ENCODE data around the gene CTNS. TPM values are rescaled to one million over a fixed set of nuclear protein-coding genes. Genes with fewer than 3 reads are reported as not detected.
A peak's percentile ranks its signal among the peaks of the same experiment; 100 is the strongest.

CTNS gene
- total and polyA plus RNA-seq, 2 of the 13 experiments (the other 11 are each of a cell fraction or from before 2014, with no cell fraction given) = 9.5 to 13.7 TPM

GRCh38 chr17:3667366-3668278, 31.1 kb downstream of the CTNS start (continued):
- TF ChIP-seq SIN3A (IDR thresholded peaks at IDR 0.05; ENCODE audit: borderline replicate concordance, low read depth, low read length) (peak; percentile 84; the same call in 1 of the 2 replicates), STAT6 (CRISPR knock-in tag; IDR thresholded peaks at IDR 0.05; ENCODE audit: borderline replicate concordance) (0 out of 2 replicates have a peak, but pooled peaks have one; percentile 28), KAT8 (CRISPR knock-in tag; IDR thresholded peaks at IDR 0.05) (peak; percentile 66), PHF20 (CRISPR knock-in tag; IDR thresholded peaks at IDR 0.05) (peak; percentile 80), ARID5B (CRISPR knock-in tag; IDR thresholded peaks at IDR 0.05) (peak; percentile 53), ZNF710 (CRISPR knock-in tag; IDR thresholded peaks at IDR 0.05; ENCODE audit: borderline replicate concordance) (peak; percentile 13; the same call in 1 of the 2 replicates), SAP130 (CRISPR knock-in tag; IDR thresholded peaks at IDR 0.05; ENCODE audit: low read depth) (peak; percentile 83), SMYD3 (CRISPR knock-in tag; IDR thresholded peaks at IDR 0.05) (peak; percentile 90; the same call in 1 of the 2 replicates), KDM4B (CRISPR knock-in tag; IDR thresholded peaks at IDR 0.05) (no peak)

All from HepG2 (cell line).